Endodermal cell (in vitro differentiated cells): Measurements from ENCODE around the gene CASKIN2. TPM values are rescaled to one million over a fixed set of nuclear protein-coding genes. Genes with fewer than 3 reads are reported as not detected.

ENCODE experiments used
- DNase-seq: peaks from one replicate; pipeline ENCODE4 v3.0.0-alpha.2; 2017
- H3K27ac ChIP-seq: 2 replicates; pipeline ENCODE4 v1.5.1; 2013; ENCODE audit warnings: mild to moderate bottlenecking, low read depth, low read length, moderate library complexity
- H3K27me3 ChIP-seq: 2 replicates; pipeline ENCODE4 v1.6.1; 2013; ENCODE audit warnings: mild to moderate bottlenecking, low read length, moderate library complexity; ENCODE audit not compliant: insufficient read depth, control insufficient read depth, poor library complexity, severe bottlenecking
- H3K36me3 ChIP-seq: 2 replicates; pipeline ENCODE4 v1.7.0; 2013; ENCODE audit warnings: mild to moderate bottlenecking, low read length, moderate library complexity; ENCODE audit not compliant: control insufficient read depth, insufficient read depth
- H3K4me1 ChIP-seq: one replicate; pipeline ENCODE4 v1.7.0; 2013; ENCODE audit warnings: low read length; ENCODE audit not compliant: control insufficient read depth, insufficient read depth
- H3K4me3 ChIP-seq: 2 replicates; pipeline ENCODE4 v1.5.1; 2013; ENCODE audit warnings: mild to moderate bottlenecking, low read length, moderate library complexity
- H3K9ac ChIP-seq: 2 replicates; pipeline ENCODE4 v1.6.1; 2013; ENCODE audit warnings: mild to moderate bottlenecking, low read length, moderate library complexity; ENCODE audit not compliant: poor library complexity, severe bottlenecking; ENCODE audit errors: extremely low read depth
- H3K9me3 ChIP-seq: 2 replicates; pipeline ENCODE4 v1.6.1; 2013; ENCODE audit warnings: mild to moderate bottlenecking, low read length, moderate library complexity; ENCODE audit not compliant: control insufficient read depth
- H3K27ac Mint-ChIP-seq: 2 replicates; pipeline ENCODE4 v1.8.0; 2020; ENCODE audit warnings: mixed read lengths
- H3K27me3 Mint-ChIP-seq: 2 replicates; pipeline ENCODE4 v1.8.0; 2021; ENCODE audit warnings: mild to moderate bottlenecking, mixed read lengths; ENCODE audit not compliant: insufficient read depth
- H3K36me3 Mint-ChIP-seq: 2 replicates; pipeline ENCODE4 v1.8.0; 2020; ENCODE audit warnings: low read depth, mixed read lengths
- H3K4me1 Mint-ChIP-seq: 2 replicates; pipeline ENCODE4 v1.8.0; 2020; ENCODE audit warnings: mixed read lengths
- H3K4me3 Mint-ChIP-seq: 2 replicates; pipeline ENCODE4 v1.8.0; 2020; ENCODE audit warnings: mild to moderate bottlenecking, moderate library complexity, mixed read lengths
- H3K9me3 Mint-ChIP-seq: 2 replicates; pipeline ENCODE4 v1.8.0; 2020; ENCODE audit warnings: mild to moderate bottlenecking, mixed read lengths
- CTCF ChIP-seq: fragments of 200-600 bp; sonication (generic); conservative IDR thresholded peaks from 2 replicates; pipeline ENCODE4 v1.5.0; 2021; ENCODE audit warnings: antibody characterized with exemption, mild to moderate bottlenecking
- WGBS, 2 experiments: methylation state at CpG; one replicate each; pipeline versions ENCODE4 v1.1.5 to v1.1.7; 2013; ENCODE audit warnings: missing lambda C conversion rate in 2 of 2, mixed read lengths in 1 of 2; ENCODE audit not compliant: insufficient coverage in 1 of 2, insufficient read length in 1 of 2; 5-methylcytosine and 5-hydroxymethylcytosine counted together
- total RNA-seq, 2 donors: library from RNA; stranded (reverse); fragmentation: NEBNext Ultra II Directional in 1 of 2; extraction: Animal tissue kit (Norgen Biotek cat#: 25700) in 1 of 2; gene quantifications; 2 replicates in 1 of 2; 3 replicates in 1 of 2; pipeline ENCODE4 v1.2.1, GENCODE V29; 2021

CASKIN2 gene
- total RNA-seq, 2 donors from 2014 or later, result 26.4 to 31.0 TPM

GRCh38 chr17:75460295-75460694, 55.0 kb downstream of the CASKIN2 start:
- H3K36me3 ChIP-seq, result no peaks in the 10 kb centered on the region
- Mint-ChIP-seq H3K36me3 (peaks cover 2% of the 10 kb centered on the region), H3K9me3 (no peaks in the 10 kb centered on the region), H3K27ac (peak overlapping the region; percentile 62), H3K27me3 (no peaks in the 10 kb centered on the region), H3K4me3 (no peak overlapping the region), H3K4me1 (peaks cover 27% of the 10 kb centered on the region)
- DNase-seq, result no peak
- no peak overlapping the region for H3K27ac ChIP-seq
- no peak overlapping the region for H3K4me3 ChIP-seq
- no peaks in the 10 kb centered on the region for H3K9me3 ChIP-seq
- H3K4me1 ChIP-seq, result peaks cover 4% of the 10 kb centered on the region
- 89 to 100% methylated on average over 2 to 4 of the region's 4 CpGs for WGBS, 2 experiments
- no peak for TF ChIP-seq CTCF
- H3K9ac ChIP-seq, result no peak overlapping the region
- H3K27me3 ChIP-seq, result no peaks in the 10 kb centered on the region

GRCh38 chr17:75459590-75460267, 55.6 kb downstream of the CASKIN2 start:
- Histone ChIP-seq H3K9me3 (no peaks in the 10 kb centered on the region), H3K36me3 (no peaks in the 10 kb centered on the region), H3K4me1 (peaks cover 4% of the 10 kb centered on the region), H3K27me3 (no peaks in the 10 kb centered on the region), H3K27ac (no peak overlapping the region), H3K9ac (no peak overlapping the region), H3K4me3 (no peak overlapping the region)
- Mint-ChIP-seq H3K27me3 (no peaks in the 10 kb centered on the region), H3K9me3 (no peaks in the 10 kb centered on the region), H3K36me3 (no peaks in the 10 kb centered on the region), H3K4me3 (no peak overlapping the region), H3K27ac (peak overlapping the region; percentile 62), H3K4me1 (peaks cover 31% of the 10 kb centered on the region)
- TF ChIP-seq CTCF, result no peak
- 89 to 90% methylated on average over 9 of the region's 9 CpGs for WGBS, 2 experiments
- no peak for DNase-seq

- Histone ChIP-seq H3K27ac (no peak overlapping the region), H3K4me3 (no peak overlapping the region), H3K36me3 (no peaks in the 10 kb centered on the region), H3K9me3 (no peaks in the 10 kb centered on the region), H3K27me3 (no peaks in the 10 kb centered on the region), H3K4me1 (peaks cover 4% of the 10 kb centered on the region), H3K9ac (no peak overlapping the region)
- peaks cover 31% of the 10 kb centered on the region for H3K4me1 Mint-ChIP-seq
- 83% methylated on average over 1 of the region's 1 CpG; no CpG with 5 or more reads in 1 of the 2 experiments for WGBS, 2 experiments
- DNase-seq, result no peak
- no peak for TF ChIP-seq CTCF
- H3K9me3 Mint-ChIP-seq, result no peaks in the 10 kb centered on the region
- peak overlapping the region; percentile 41 for H3K27ac Mint-ChIP-seq
- no peak overlapping the region for H3K4me3 Mint-ChIP-seq
- no peaks in the 10 kb centered on the region for H3K27me3 Mint-ChIP-seq
- H3K36me3 Mint-ChIP-seq, result no peaks in the 10 kb centered on the region
Measured at GRCh38 chr17:75459246-75459589, 56.1 kb downstream of the CASKIN2 start.
